HepG2 (cell line): ENCODE data around the gene CD4. TPM values are rescaled to one million over a fixed set of nuclear protein-coding genes. Genes with fewer than 3 reads are reported as not detected.

Experiments used
- AKAP8 ChIP-seq: sonication (generic); formaldehyde crosslinking; IDR thresholded peaks from 2 replicates; pipeline ENCODE4 v1.5.1; 2020; ENCODE audit warnings: mild to moderate bottlenecking, missing genetic modification reagents
- ATF5 ChIP-seq: sonication (generic); formaldehyde crosslinking; IDR thresholded peaks from 2 replicates; pipeline ENCODE4 v1.4.0; 2020; ENCODE audit warnings: mild to moderate bottlenecking, low read depth, missing genetic modification reagents
- DNMT3B ChIP-seq: conservative IDR thresholded peaks from 2 replicates; pipeline ENCODE4 v1.6.1; 2016; ENCODE audit warnings: missing biosample characterization, control low read depth
- FIP1L1 ChIP-seq: fragments of 200-400 bp; formaldehyde crosslinking; IDR thresholded peaks from 2 replicates; pipeline ENCODE4 v1.6.1; 2018; ENCODE audit warnings: low read depth, mild to moderate bottlenecking, low read length, moderate library complexity, borderline replicate concordance; ENCODE audit not compliant: insufficient read depth
- HNRNPH1 ChIP-seq: fragments of 200-400 bp; formaldehyde crosslinking; optimal IDR thresholded peaks from 2 replicates; pipeline ENCODE3; 2017; ENCODE audit warnings: mild to moderate bottlenecking, low read depth, low read length
- KLF15 ChIP-seq: sonication (generic); formaldehyde crosslinking; IDR thresholded peaks from 2 replicates; pipeline ENCODE4 v1.8.1; 2023; ENCODE audit warnings: borderline replicate concordance, mild to moderate bottlenecking, inconsistent platforms, missing genetic modification reagents, mixed read lengths
- MIER2 ChIP-seq: IDR thresholded peaks from 2 replicates; pipeline ENCODE4 v1.6.1; 2016; ENCODE audit warnings: missing biosample characterization, missing genetic modification reagents
- MIER3 ChIP-seq: IDR thresholded peaks from 2 replicates; pipeline ENCODE4 v1.6.1; 2016; ENCODE audit warnings: missing compliant biosample characterization, borderline replicate concordance
- NFKB2 ChIP-seq: sonication (generic); formaldehyde crosslinking; IDR thresholded peaks from 2 replicates; pipeline ENCODE4 v1.4.0; 2020; ENCODE audit warnings: missing genetic modification reagents, borderline replicate concordance
- ONECUT2 ChIP-seq: sonication (generic); formaldehyde crosslinking; IDR thresholded peaks from 2 replicates; pipeline ENCODE4 v1.4.0; 2020; ENCODE audit warnings: missing genetic modification reagents
- PAX8 ChIP-seq: sonication (generic); formaldehyde crosslinking; IDR thresholded peaks from 2 replicates; pipeline ENCODE4 v1.8.0; 2022; ENCODE audit warnings: mild to moderate bottlenecking, missing genetic modification reagents, borderline replicate concordance
- TSC22D2 ChIP-seq: sonication (generic); formaldehyde crosslinking; IDR thresholded peaks from 2 replicates; pipeline ENCODE4 v1.5.1; 2020; ENCODE audit warnings: missing genetic modification reagents, mild to moderate bottlenecking, borderline replicate concordance
- U2AF2 ChIP-seq: fragments of 200-400 bp; formaldehyde crosslinking; IDR thresholded peaks from 2 replicates; pipeline ENCODE4 v1.6.1; 2017; ENCODE audit warnings: low read depth, mild to moderate bottlenecking, low read length
- UBTF ChIP-seq: sonication (generic); formaldehyde crosslinking; IDR thresholded peaks from 2 replicates; pipeline ENCODE4 v1.4.0; 2020; ENCODE audit warnings: mild to moderate bottlenecking, missing genetic modification reagents
- WIZ ChIP-seq: sonication (generic); formaldehyde crosslinking; IDR thresholded peaks from 2 replicates; pipeline ENCODE4 v1.5.1; 2020; ENCODE audit warnings: mild to moderate bottlenecking, missing genetic modification reagents
- ZFP36 ChIP-seq: fragments of 150-350 bp; IDR thresholded peaks from 2 replicates; pipeline ENCODE4 v1.6.1; 2018; ENCODE audit warnings: borderline replicate concordance, low read length, low read depth; ENCODE audit not compliant: partially characterized antibody
- ZKSCAN1 ChIP-seq: fragments of 150-350 bp; IDR thresholded peaks from 2 replicates; pipeline ENCODE4 v1.6.1; 2014; ENCODE audit warnings: low read length
- ZMYM2 ChIP-seq: sonication (generic); formaldehyde crosslinking; IDR thresholded peaks from 2 replicates; pipeline ENCODE4 v1.8.0; 2022; ENCODE audit warnings: mild to moderate bottlenecking, missing genetic modification reagents
- ZNF207 ChIP-seq: fragments of 450-650 bp; IDR thresholded peaks from 2 replicates; pipeline ENCODE4 v1.6.1; 2016; ENCODE audit warnings: antibody characterized with exemption, borderline replicate concordance
- ZNF275 ChIP-seq: sonication (generic); formaldehyde crosslinking; IDR thresholded peaks from 2 replicates; pipeline ENCODE4 v1.8.0; 2022; ENCODE audit warnings: missing genetic modification reagents, mild to moderate bottlenecking, inconsistent platforms, borderline replicate concordance
- ZNF296 ChIP-seq: sonication (generic); formaldehyde crosslinking; conservative IDR thresholded peaks from 2 replicates; pipeline ENCODE4 v1.5.0; 2020; ENCODE audit warnings: mild to moderate bottlenecking, missing genetic modification reagents
- ZNF510 ChIP-seq: sonication (generic); formaldehyde crosslinking; IDR thresholded peaks from 2 replicates; pipeline ENCODE4 v1.4.0; 2020; ENCODE audit warnings: low read depth, mild to moderate bottlenecking, missing genetic modification reagents
- polyA plus RNA-seq, 8 experiments: library from polyadenylated mRNA; depleted of rRNA in 3 of 8; stranded (reverse) in 7 of 8; unstranded in 1 of 8; fragments of >200 nt; fragmentation: Illumina TruSeq in 4 of 8; extraction: Trizol in 4 of 8; gene quantifications; 2 replicates each; pipeline versions ENCODE4 v1.2.1 to v1.2.3, GENCODE V29; 2011 to 2016; ENCODE audit warnings: low read depth in 4 of 8, missing spikeins in 1 of 8, mixed read lengths in 1 of 8; ENCODE audit not compliant: insufficient read depth in 1 of 8
- total RNA-seq, 5 experiments: library from RNA; depleted of rRNA; stranded (reverse); fragments of >200 nt; fragmentation: Illumina TruSeq; extraction: Trizol; gene quantifications; 2 replicates each; pipeline ENCODE4 v1.2.3, GENCODE V29; 2016; ENCODE audit warnings: low read depth in 1 of 5
- TF ChIP-seq, protein P1 (sequence below): IDR thresholded peaks from 2 replicates; pipeline ENCODE4 v1.6.1; 2016; ENCODE audit warnings: missing biosample characterization, missing genetic modification reagents, low read depth

Gene CD4
- total and polyA plus RNA-seq, 2 of the 13 experiments (the other 11 are each of a cell fraction or from before 2014, with no cell fraction given), result 0.07 to 0.95 TPM

DNA sequence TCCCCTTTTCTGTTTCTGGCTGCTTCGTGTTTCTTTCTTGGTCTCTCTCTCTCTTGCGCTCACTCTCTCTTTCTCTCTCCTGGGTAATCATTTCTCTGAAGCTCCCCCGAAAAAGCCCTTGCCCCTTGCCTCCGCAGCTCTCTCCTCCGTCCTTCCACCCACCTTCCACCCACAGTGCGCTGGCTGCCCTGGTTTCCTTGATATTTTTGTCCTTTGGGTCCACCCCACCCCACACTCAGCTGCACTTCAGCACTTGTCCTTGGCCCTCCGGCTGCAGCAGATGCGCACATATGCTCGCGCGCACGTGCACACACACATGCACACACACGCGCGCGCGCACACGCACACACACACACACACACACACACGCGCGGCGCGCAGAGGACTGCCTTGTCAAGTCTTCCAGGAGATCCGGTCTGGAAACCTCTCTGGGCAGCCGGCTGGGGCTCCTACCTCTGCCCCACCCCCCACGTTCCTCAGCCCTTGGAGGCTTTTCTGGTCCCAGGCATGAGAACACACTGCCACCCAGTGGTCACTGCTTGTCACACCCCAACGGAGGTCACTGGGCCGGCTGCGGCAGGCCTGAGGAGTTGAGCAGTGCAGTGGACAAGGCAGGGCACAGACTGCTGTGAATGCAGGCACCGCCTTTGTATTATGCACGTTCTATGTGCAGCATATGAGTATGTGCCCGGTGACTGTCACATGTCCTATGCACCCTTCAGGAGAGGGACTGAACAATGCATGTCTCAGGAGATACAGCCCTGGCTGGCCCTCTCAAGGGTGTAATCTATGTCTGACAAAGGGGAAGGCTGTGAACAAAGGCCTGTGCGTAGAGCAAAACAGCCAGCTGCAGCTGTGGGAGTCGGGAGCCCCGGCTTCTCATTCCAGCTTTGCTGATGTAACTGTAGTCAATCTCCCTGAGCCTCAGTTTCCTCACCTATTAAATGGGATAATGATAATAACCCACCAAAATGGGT, 10.5 kb upstream of the CD4 start (continued):
- no peak for TF ChIP-seq U2AF2
- no peak for TF ChIP-seq ZNF207
- TF ChIP-seq FIP1L1, result no peak
- no peak for TF ChIP-seq ZFP36
- no peak for TF ChIP-seq TSC22D2
- TF ChIP-seq, protein P1, sequence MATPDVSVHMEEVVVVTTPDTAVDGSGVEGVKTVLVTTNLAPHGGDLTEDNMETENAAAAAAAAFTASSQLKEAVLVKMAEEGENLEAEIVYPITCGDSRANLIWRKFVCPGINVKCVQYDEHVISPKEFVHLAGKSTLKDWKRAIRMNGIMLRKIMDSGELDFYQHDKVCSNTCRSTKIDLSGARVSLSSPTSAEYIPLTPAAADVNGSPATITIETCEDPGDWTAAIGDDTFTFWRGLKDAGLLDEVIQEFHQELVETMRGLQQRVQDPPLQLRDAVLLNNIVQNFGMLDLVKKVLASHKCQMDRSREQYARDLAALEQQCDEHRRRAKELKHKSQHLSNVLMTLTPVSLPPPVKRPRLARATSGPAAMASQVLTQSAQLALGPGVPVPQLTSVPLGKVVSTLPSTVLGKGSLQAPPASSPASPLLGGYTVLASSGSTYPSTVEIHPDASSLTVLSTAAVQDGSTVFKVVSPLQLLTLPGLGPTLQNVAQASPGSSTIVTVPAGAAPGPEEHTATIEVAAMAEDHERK (CRISPR knock-in tag), result no peak
- no peak for TF ChIP-seq ZNF296 (CRISPR knock-in tag)
- peak; percentile 86 for TF ChIP-seq AKAP8 (CRISPR knock-in tag)
- no peak for TF ChIP-seq ZNF275
- peak; percentile 30; the same call in 1 of the 2 replicates for TF ChIP-seq MIER3
- no peak for TF ChIP-seq ONECUT2
- peak; percentile 69 for TF ChIP-seq UBTF
- no peak for TF ChIP-seq PAX8 (CRISPR knock-in tag)
- TF ChIP-seq WIZ (CRISPR knock-in tag), result no peak; the same call in 1 of the 2 replicates
- TF ChIP-seq ZMYM2 (CRISPR knock-in tag), result no peak
- TF ChIP-seq MIER2 (CRISPR knock-in tag), result peak; percentile 61; the same call in 1 of the 2 replicates
- peak; percentile 40; the same call in 1 of the 2 replicates for TF ChIP-seq DNMT3B (CRISPR knock-in tag)
- no peak for TF ChIP-seq ATF5 (CRISPR knock-in tag)
- TF ChIP-seq HNRNPH1, result no peak
- no peak for TF ChIP-seq KLF15 (CRISPR knock-in tag)
- no peak; the same call in 1 of the 2 replicates for TF ChIP-seq ZNF510
- peak; percentile 35; the same call in 1 of the 2 replicates for TF ChIP-seq NFKB2 (CRISPR knock-in tag)
- no peak; the same call in 1 of the 2 replicates for TF ChIP-seq ZKSCAN1
